Fibroblast of the aortic adventitia (primary cell): Measurements from ENCODE around the gene LIMS1. TPM values are rescaled to one million over a fixed set of nuclear protein-coding genes. Genes with fewer than 3 reads are reported as not detected.

Source experiments
- DNase-seq: peaks from one replicate; pipeline ENCODE4 v3.0.0-alpha.2; 2010; ENCODE audit warnings: low read depth
- H3K4me3 ChIP-seq: 2 replicates; pipeline ENCODE4 v1.5.1; 2011; ENCODE audit warnings: low read depth, mild to moderate bottlenecking, control low read depth, low read length, moderate library complexity
- CTCF ChIP-seq: IDR thresholded peaks from 2 replicates; pipeline ENCODE4 v1.5.1; 2011; ENCODE audit warnings: mild to moderate bottlenecking, low read length, control low read depth, inconsistent platforms; ENCODE audit not compliant: insufficient read depth
- total RNA-seq: library from RNA; depleted of rRNA; stranded (reverse); fragments of >200 nt; gene quantifications from 2 replicates; pipeline ENCODE4 v1.2.3, GENCODE V29; 2012; ENCODE audit warnings: low replicate concordance

LIMS1 gene
- total RNA-seq, 1 donor, result 91.2 TPM

- no peak overlapping the region for H3K4me3 ChIP-seq
- no peak for TF ChIP-seq CTCF
- no peak for DNase-seq
These were observed 45.4 kb downstream of the LIMS1 start for GRCh38 chr2:108579623-108580022.

GRCh38 chr2:108580050-108580449, 45.8 kb downstream of the LIMS1 start:
- no peak for DNase-seq
- no peak overlapping the region for H3K4me3 ChIP-seq
- no peak for TF ChIP-seq CTCF

GRCh38 chr2:108583903-108584520, 49.7 kb downstream of the LIMS1 start:
- peak; percentile 84 for TF ChIP-seq CTCF
- no peak overlapping the region for H3K4me3 ChIP-seq
- DNase-seq, result peak; percentile 91

GRCh38 chr2:108585436-108585835, 51.2 kb downstream of the LIMS1 start:
- TF ChIP-seq CTCF, result no peak
- DNase-seq, result peak; percentile 72

GRCh38 chr2:108586116-108586515, 51.8 kb downstream of the LIMS1 start:
- DNase-seq, result no peak
- no peak overlapping the region for H3K4me3 ChIP-seq
- no peak for TF ChIP-seq CTCF

More at GRCh38 chr2:108585436-108585835, 51.2 kb downstream of the LIMS1 start:
- no peak overlapping the region for H3K4me3 ChIP-seq

GRCh38 chr2:108586631-108587030, 52.4 kb downstream of the LIMS1 start:
- TF ChIP-seq CTCF, result no peak
- H3K4me3 ChIP-seq, result no peak overlapping the region
- DNase-seq, result no peak

- peak; percentile 76 for DNase-seq
- no peak for TF ChIP-seq CTCF
- no peak overlapping the region for H3K4me3 ChIP-seq
These were observed 53.4 kb downstream of the LIMS1 start for GRCh38 chr2:108587621-108588020.
